Loucy (cell line): ENCODE measurements around the gene KRT27.

Source experiments
- CTCF ChIP-seq: fragments of 200-600 bp; sonication (generic); conservative IDR thresholded peaks from 2 replicates; pipeline ENCODE4 v1.5.1; 2014; ENCODE audit warnings: mild to moderate bottlenecking, antibody characterized with exemption, low read length
- EZH2phosphoT487 ChIP-seq: fragments of 200-600 bp; IDR thresholded peaks from 2 replicates; pipeline ENCODE4 v1.6.1; 2018; ENCODE audit warnings: antibody characterized with exemption, mild to moderate bottlenecking, moderate library complexity, borderline replicate concordance

GRCh38 chr17:40763752-40764151 is 18.6 kb downstream of the KRT27 start:
- TF ChIP-seq CTCF (no peak), EZH2phosphoT487 (no peak)
